Gastroesophageal sphincter (tissue), 3 donors: ENCODE results near the gene HIGD1A.

Experiments
- EP300 ChIP-seq: sonication (generic); formaldehyde crosslinking; IDR thresholded peaks from one replicate; pipeline ENCODE4 v1.6.1; 2017; ENCODE audit warnings: antibody characterized with exemption, mild to moderate bottlenecking
- POLR2A ChIP-seq, 2 donors: fragments of 450-650 bp; IDR thresholded peaks; one replicate each; pipeline ENCODE4 v1.6.1; 2017; ENCODE audit warnings: antibody characterized with exemption in 2 of 2, mild to moderate bottlenecking in 2 of 2, moderate library complexity in 1 of 2
- POLR2AphosphoS5 ChIP-seq: sonication (generic); formaldehyde crosslinking; IDR thresholded peaks from one replicate; pipeline ENCODE4 v1.6.1; 2017; ENCODE audit warnings: antibody characterized with exemption
- TF ChIP-seq, protein P1 (sequence below), 4 experiments: fragments of 200-600 bp in 2 of 4; fragments of 450-650 bp in 2 of 4; sonication (generic) in 1 of 4; IDR thresholded peaks; one replicate each; pipeline ENCODE4 v1.5.1; 2017 to 2019; ENCODE audit warnings: antibody characterized with exemption in 4 of 4, mild to moderate bottlenecking in 2 of 4, moderate library complexity in 2 of 4

DNA sequence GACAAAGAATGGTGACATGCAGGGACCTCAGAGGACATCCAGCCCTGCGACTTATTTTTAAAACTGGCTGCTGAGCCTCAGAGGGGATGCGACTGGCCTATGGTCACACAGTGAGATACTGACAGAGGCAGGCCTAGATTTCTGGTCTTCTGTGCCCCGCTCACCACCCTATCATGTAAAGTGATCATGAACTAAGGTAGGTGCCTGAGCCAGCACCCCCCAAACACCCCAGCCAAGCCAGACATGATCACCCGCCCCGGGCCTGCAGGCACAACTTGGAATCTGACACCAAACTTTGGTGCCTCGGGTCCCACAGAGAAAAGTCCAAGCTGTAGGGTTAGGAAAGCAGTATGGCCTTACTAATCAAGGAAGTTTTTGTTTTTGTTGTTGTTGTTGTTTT, 67.8 kb downstream of the HIGD1A start:
- TF ChIP-seq POLR2AphosphoS5 (no peak), POLR2A (IDR thresholded peaks at IDR 0.05) (no peak), EP300 (no peak)
- TF ChIP-seq, protein P1, sequence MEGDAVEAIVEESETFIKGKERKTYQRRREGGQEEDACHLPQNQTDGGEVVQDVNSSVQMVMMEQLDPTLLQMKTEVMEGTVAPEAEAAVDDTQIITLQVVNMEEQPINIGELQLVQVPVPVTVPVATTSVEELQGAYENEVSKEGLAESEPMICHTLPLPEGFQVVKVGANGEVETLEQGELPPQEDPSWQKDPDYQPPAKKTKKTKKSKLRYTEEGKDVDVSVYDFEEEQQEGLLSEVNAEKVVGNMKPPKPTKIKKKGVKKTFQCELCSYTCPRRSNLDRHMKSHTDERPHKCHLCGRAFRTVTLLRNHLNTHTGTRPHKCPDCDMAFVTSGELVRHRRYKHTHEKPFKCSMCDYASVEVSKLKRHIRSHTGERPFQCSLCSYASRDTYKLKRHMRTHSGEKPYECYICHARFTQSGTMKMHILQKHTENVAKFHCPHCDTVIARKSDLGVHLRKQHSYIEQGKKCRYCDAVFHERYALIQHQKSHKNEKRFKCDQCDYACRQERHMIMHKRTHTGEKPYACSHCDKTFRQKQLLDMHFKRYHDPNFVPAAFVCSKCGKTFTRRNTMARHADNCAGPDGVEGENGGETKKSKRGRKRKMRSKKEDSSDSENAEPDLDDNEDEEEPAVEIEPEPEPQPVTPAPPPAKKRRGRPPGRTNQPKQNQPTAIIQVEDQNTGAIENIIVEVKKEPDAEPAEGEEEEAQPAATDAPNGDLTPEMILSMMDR (IDR thresholded peaks at IDR 0.05), result no peak
